ENCODE measurements around the gene PLRG1.
"Not testable (repeated sequence)": the region's sequence is repeated elsewhere in the genome, so short reads cannot be mapped to it uniquely, and the experiment has no call there.

The PLRG1 gene

DNA sequence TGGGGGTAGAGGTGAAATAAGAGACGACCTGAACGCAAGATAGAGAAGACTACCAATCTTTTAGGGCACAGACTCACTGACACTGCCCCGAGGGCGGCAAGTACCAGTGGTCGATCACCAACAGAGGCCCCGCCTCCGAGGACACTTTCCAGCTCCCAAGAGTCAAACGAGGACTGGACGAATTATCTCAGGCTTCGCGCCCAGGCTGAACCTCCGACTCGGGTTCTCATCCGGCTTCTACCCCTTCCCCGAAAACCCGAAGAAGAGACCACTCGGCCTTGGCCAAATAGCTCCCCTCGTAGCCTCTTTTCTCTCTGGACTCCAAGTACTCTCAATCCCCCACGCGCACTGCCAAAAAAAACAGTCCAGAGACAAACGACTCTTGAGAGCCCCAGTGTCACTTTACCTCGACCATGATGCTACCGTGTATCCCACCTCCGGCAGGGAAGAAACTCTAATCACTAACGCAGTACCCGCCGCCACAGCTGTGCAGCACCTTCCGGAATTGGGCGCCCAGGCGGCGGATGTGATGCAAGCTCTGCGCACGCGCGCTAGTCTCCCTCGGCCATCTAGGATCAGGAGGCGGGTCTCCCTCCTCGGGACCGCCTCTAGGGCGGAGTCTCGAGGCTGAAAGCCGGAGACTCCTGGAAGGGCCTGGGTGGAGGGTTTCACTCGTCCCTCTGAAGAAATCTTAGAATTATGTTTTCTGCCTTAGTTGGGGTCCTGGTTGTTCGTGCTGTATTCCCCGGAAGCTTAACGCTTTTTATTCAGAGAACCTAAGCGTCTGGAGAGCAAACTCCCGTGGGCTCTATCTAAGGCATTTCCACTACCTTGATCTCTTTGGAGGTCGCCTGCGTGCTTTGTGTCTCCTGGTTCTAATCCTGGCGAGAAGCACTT is at the start of gene PLRG1:
PLRG1 (minus strand) TSS at position 507 of the 897 bp plus-strand sequence; CDS start at position 415, 92 bp downstream.
- peak; percentile 97 for DNase-seq (ENCODE audit: low spot score)

- DNase-seq (ENCODE audit: low spot score) = no peak
Observed at GRCh38 chr4:154597798-154598774, 47.9 kb upstream of the PLRG1 start.

DNA sequence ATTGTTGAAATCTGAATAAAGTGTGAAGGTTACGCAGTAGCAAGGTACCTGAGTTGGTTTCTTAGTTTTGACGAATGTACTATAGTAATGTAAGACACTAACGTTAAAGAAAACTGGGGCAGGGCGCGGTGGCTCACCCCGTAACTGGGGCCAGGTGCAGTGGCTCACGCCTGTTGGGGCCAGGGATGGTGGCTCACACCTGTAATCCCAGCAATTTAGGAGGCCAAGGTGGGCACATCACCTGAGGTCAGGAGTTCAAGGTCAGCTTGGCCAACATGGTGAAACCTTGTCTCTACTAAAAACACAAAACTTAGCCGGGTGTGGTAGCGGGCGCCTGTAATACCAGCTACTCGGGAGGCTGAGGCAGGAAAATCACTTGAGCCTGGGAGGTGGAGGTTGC is 47.1 kb upstream of the PLRG1 start:
- not testable (repeated sequence) for DNase-seq (ENCODE audit: low spot score)

DNA sequence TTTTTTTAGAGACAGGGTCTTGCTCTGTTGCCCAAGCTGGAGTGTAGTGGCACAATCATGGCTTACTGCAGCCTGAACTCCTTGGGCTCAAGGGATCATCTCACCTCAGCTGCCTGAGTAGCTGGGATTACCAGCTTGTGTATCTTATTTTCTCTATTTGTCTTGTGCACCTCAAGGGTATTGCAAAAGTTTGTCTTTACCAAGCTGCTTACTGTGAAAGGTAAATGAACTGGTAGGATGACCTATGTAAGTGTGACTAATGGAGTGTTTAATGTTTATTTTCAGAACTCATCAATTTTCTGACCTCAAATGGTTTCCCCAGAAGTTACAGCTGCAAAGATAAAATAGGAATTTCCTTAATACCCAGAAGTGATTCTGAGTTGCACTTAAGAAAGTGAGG is 45.6 kb upstream of the PLRG1 start:
- DNase-seq (ENCODE audit: low spot score) = no peak

GRCh38 chr4:154594343-154594742 is 44.1 kb upstream of the PLRG1 start:
- not testable (repeated sequence) for DNase-seq (ENCODE audit: low spot score)

GRCh38 chr4:154593868-154594267 is 43.7 kb upstream of the PLRG1 start:
- DNase-seq (ENCODE audit: low spot score) = no peak

DNA sequence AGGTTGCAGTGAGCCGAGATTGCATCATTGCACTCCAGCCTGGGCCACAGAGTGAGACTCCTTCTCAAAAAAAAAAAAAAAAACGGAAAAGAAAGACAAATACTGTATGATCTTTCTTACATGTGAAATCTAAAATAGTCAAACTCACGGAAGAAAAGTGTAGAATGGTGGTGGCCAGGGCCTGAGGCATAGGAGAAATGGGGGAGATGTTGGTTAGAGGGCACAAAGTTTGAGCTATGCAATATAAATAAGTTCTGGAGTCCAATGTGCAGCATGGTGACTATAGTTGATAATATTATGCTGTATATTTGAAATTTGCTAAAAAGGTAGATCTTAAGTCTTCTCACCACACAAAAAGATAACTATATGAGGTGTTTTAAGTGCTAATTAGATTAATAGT is 41.7 kb upstream of the PLRG1 start:
- DNase-seq (ENCODE audit: low spot score) = no peak

- no peak for DNase-seq (ENCODE audit: low spot score)
Observed at GRCh38 chr4:154590329-154591006, 40.3 kb upstream of the PLRG1 start, which contains the start of gene FGA. Gene FGA, minus strand, starts transcription at chr4:154590742. Its CDS starts 55 bp downstream, at chr4:154590687.

DNA sequence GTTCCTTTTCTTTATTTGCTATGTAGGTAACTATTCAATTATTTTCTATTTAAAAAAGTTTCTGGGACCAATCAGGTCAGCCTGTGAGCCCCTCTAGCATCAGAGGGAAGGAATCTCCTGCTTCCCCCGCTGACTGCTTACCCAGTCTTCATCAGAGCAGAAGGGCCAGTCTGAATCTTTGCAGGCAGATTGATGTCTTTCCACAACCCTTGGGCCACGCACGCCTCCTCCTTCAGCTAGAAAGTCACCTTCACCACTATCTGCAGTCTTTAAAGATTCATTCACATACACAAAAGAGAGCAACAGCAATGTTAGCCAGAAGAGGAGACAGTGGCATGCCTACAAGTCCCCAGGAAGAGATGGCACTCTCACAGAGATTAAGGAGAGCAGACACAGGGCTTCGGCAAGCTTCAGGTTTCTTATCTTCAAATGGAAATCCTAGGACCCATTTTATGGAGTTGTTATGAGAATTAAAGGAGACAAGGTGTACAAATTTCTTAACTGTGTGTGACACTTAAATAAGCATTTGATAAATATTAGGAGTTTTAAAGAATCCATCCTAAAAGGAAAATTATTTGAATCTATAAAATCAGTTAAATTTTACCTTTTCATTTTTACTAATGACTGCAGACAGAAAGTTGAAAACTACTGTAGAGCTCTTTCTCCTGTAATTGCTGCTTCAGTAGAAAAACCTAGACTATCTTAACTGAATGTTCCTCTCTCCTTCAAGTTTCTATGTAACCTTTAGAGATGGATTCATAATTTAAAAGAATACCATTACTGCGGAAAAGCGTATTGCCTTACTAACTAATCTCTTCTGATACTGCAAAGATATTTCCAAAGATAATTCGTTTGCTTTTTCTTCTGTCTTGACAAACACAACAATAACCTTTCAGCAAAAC is 39.3 kb upstream of the PLRG1 start:
- DNase-seq (ENCODE audit: low spot score) = no peak

DNA sequence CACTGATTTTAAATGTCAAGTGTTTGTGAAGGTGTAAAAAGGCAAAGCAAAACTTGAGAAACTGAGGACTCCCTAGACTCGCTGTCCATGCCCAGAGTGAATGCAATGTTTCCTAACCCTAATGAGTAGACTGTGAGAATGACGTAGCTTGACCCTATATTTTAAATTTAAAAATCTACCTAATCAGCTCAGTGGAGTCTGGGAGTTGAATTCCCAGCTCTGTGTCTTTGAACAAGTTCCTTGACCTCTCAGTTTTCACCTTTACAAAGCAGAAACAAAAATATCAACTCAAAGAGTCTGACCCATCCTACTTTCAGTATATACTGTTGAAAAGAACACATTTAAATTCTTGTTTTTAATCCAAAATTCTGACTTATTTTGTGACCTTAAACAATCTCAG is 38.0 kb upstream of the PLRG1 start:
- DNase-seq (ENCODE audit: low spot score) = no peak

DNA sequence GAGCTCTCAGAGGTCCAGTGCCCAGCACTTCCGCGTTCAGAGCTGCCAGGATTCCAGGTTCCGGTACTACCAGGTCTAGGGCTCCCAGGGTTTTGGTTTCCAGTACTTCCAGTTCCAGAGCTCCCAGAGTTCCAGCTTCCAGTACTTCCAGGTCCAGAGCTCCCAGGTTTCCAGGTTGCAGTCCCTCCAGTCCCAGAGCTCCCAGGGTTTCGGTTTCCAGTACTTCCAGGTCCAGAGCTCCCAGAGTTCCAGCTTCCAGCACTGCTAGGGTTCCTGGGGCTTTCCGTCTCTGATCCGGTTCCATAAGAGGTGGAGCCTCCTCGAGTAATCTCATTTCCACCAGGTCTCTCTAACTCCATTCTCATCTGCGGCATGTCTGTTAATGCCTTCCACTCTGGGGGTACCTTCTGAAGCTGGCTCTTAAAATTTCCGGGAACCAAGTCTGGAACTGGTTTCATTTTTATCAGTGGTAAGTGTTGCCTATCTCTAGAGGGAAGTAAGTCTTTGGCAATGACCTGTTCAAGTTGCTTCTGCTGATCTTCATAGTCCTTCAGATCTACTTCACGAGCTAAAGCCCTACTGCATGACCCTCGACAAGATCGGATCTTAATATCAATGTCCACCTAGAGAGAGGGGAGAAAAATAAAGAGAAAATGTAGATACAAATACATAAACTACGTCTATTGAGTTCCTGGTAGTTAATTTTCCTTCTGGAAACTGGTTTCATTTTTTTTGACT is 36.3 kb upstream of the PLRG1 start:
- DNase-seq (ENCODE audit: low spot score) = no peak

DNA sequence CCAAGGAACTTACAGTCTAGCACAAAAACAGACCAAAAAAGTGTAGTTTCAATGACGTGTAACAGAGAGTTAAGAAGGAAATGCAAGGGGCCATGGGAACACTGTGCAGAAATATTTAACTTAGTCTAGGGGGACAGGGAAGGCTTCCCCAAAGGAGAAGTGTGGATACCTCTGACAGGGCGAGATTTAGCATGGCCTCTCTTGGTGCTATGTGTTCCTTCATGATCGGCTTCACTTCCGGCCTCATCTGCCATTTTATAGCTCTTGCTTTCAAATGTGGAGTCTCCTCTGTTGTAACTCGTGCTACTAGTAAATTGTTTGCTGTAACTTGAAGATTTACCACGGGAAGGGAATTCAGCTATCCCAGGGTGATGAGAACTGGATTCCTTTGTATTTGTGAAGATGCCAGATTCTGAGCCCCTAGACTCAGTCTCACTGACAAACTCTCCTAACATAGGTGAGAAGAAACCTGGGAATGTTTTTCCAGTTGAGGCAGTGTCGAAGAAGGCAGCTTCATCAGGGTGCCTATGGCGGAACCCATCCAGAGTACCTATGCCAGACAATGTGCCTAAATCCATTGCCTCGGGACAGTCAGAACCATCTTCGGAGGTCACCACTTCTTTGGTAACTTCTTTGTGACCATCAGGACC is 35.3 kb upstream of the PLRG1 start:
- no peak for DNase-seq (ENCODE audit: low spot score)

DNA sequence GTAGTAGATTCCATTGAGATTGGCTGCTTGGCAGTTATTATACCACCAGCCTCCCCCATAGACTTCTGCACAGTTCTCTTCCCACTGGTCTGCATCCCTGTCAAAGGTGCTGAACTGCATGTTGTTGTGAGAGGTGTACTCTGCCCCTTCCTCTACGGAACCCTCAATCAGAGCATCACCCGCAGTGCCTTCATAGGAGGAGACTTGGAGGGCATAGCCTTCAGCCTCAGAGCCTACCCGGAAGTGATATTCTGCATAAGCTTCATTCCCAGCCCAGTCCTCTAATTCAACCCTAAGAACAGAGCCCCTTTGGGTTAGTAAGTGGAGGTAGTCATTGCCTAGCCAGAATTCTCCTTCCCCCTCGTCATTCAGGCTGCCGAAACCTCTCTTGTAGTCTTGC is 34.1 kb upstream of the PLRG1 start:
- DNase-seq (ENCODE audit: low spot score) = no peak

DNA sequence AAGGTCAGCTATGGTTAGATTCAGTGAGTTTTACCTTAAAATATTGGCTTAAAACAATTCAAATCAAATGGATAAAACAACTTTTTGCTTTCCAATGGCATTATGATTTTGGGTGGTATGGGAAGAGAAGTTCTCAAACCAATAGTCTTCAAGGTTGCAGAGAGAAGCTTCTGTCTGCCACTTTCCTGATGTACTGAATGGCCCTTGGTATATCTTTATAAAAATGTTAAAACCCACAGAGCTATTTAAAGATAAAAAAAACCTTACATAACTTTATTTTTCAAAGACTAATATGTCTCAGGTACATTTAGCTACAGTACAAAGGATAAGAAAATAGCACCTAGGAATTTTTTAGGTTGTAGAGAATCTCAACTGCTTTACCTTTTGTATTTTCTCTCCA is 33.5 kb upstream of the PLRG1 start:
- DNase-seq (ENCODE audit: low spot score) = no peak

DNA sequence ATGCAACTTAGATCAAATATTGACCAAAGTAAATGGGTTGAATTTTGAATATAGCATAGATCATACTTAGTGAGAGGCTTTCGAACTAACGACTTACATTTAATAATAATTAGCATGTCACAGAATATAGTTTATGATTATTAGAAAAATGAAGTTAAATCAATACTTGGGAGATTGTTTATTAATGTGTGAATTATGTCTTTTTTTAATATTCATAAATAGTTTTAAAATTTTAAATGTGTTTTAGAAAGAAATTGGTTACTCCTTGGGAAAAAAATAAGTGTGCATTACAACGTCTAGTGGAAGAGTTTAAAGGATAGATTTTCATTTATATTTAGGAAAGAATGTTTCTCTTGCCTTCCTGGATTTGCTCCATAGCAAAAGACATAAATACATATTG is 33.0 kb upstream of the PLRG1 start:
- no peak for DNase-seq (ENCODE audit: low spot score)

GRCh38 chr4:154582723-154583122 is 32.5 kb upstream of the PLRG1 start:
- DNase-seq (ENCODE audit: low spot score) = no peak

- DNase-seq (ENCODE audit: low spot score) = no peak
Observed at GRCh38 chr4:154579927-154580326, 29.7 kb upstream of the PLRG1 start.

- DNase-seq (ENCODE audit: low spot score) = no peak
Observed at GRCh38 chr4:154578919-154579318, 28.7 kb upstream of the PLRG1 start.

DNA sequence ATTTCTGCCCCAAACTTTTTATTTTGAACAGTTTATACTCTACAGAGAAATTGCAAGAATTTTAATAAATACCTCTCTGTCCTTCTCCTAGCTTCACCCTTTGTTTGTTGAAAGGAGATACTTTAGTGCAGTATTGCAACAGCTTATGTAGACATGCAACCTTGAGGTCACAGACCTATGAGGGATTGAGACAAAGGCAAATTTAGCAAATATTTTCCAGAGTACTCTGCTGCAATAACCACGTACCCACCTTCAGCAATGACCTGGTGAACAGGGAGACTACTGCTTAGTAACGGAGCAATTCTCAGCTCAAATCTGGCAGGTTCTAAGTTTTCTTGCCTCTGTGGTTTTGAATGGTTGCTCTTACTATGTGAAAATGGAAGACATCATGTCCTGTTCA is 27.1 kb upstream of the PLRG1 start:
- DNase-seq (ENCODE audit: low spot score) = no peak

GRCh38 chr4:154574311-154574710 is 24.1 kb upstream of the PLRG1 start:
- DNase-seq (ENCODE audit: low spot score) = no peak
